H9 (cell line): ENCODE results near the gene METTL8. TPM values are rescaled to one million over a fixed set of nuclear protein-coding genes. Genes with fewer than 3 reads are reported as not detected.

ENCODE experiments used
- DNase-seq: peaks from one replicate; pipeline ENCODE4 v3.0.0-alpha.2; 2017
- H2AFZ ChIP-seq: one replicate; pipeline ENCODE4 v1.6.1; 2013; ENCODE audit warnings: mild to moderate bottlenecking, low read length, control low read depth, moderate library complexity
- H2AK5ac ChIP-seq: 2 replicates; pipeline ENCODE4 v1.6.1; 2013; ENCODE audit warnings: low read length, control low read depth, mixed read lengths; ENCODE audit not compliant: insufficient read length
- H2BK120ac ChIP-seq: one replicate; pipeline ENCODE4 v1.6.1; 2013; ENCODE audit warnings: low read depth, mild to moderate bottlenecking, low read length, control low read depth, inconsistent platforms; ENCODE audit not compliant: poor library complexity, severe bottlenecking
- H2BK12ac ChIP-seq: 2 replicates; pipeline ENCODE4 v1.6.1; 2013; ENCODE audit warnings: low read length, control low read depth, mixed read lengths, low read depth; ENCODE audit not compliant: insufficient read length
- H2BK15ac ChIP-seq: 2 replicates; pipeline ENCODE4 v1.6.1; 2013; ENCODE audit warnings: low read depth, low read length, control low read depth
- H2BK20ac ChIP-seq: one replicate; pipeline ENCODE4 v1.6.1; 2013; ENCODE audit warnings: low read depth, mild to moderate bottlenecking, low read length, control low read depth, inconsistent platforms; ENCODE audit not compliant: poor library complexity, severe bottlenecking
- H2BK5ac ChIP-seq: 2 replicates; pipeline ENCODE4 v1.6.1; 2013; ENCODE audit warnings: low read length, control low read depth, mixed read lengths; ENCODE audit not compliant: insufficient read length
- H3K14ac ChIP-seq: 2 replicates; pipeline ENCODE4 v1.6.1; 2013; ENCODE audit warnings: low read length, control low read depth; ENCODE audit not compliant: insufficient read depth
- H3K18ac ChIP-seq: 2 replicates; pipeline ENCODE4 v1.6.1; 2013; ENCODE audit warnings: low read depth, mild to moderate bottlenecking, mixed read lengths, low read length, control low read depth; ENCODE audit not compliant: insufficient read length
- H3K23ac ChIP-seq: 2 replicates; pipeline ENCODE4 v1.6.1; 2013; ENCODE audit warnings: low read length, control low read depth, mixed read lengths, low read depth; ENCODE audit not compliant: insufficient read length
- H3K23me2 ChIP-seq: 2 replicates; pipeline ENCODE4 v1.6.1; 2013; ENCODE audit warnings: low read depth, mild to moderate bottlenecking, mixed read lengths, low read length, control low read depth; ENCODE audit not compliant: insufficient read length, poor library complexity, severe bottlenecking
- H3K27ac ChIP-seq: 2 replicates; pipeline ENCODE4 v1.5.1; 2013; ENCODE audit warnings: low read length, control low read depth, mixed read lengths, low read depth; ENCODE audit not compliant: insufficient read length
- H3K27me3 ChIP-seq: 2 replicates; pipeline ENCODE4 v1.6.1; 2013; ENCODE audit warnings: low read length, control low read depth, inconsistent platforms; ENCODE audit not compliant: insufficient read depth
- H3K4ac ChIP-seq: 2 replicates; pipeline ENCODE4 v1.6.1; 2013; ENCODE audit warnings: low read depth, mild to moderate bottlenecking, control low read depth, inconsistent platforms, low read length, moderate library complexity
- H3K4me1 ChIP-seq: 2 replicates; pipeline ENCODE4 v1.6.1; 2013; ENCODE audit warnings: low read length, control low read depth, inconsistent platforms; ENCODE audit not compliant: insufficient read depth
- H3K4me2 ChIP-seq: 2 replicates; pipeline ENCODE4 v1.6.1; 2013; ENCODE audit warnings: low read length, control low read depth, mixed read lengths; ENCODE audit not compliant: insufficient read length, insufficient read depth
- H3K56ac ChIP-seq: 2 replicates; pipeline ENCODE4 v1.6.1; 2013; ENCODE audit warnings: low read depth, mild to moderate bottlenecking, mixed read lengths, low read length, control low read depth; ENCODE audit not compliant: insufficient read length
- H3K79me1 ChIP-seq: 2 replicates; pipeline ENCODE4 v1.6.1; 2013; ENCODE audit warnings: low read depth, mild to moderate bottlenecking, moderate library complexity, low read length, control low read depth, inconsistent platforms; ENCODE audit not compliant: insufficient read depth, poor library complexity, severe bottlenecking
- H3K79me2 ChIP-seq: 2 replicates; pipeline ENCODE4 v1.6.1; 2013; ENCODE audit warnings: low read length, control low read depth, inconsistent platforms; ENCODE audit not compliant: insufficient read depth
- H3K9ac ChIP-seq: 2 replicates; pipeline ENCODE4 v1.6.1; 2013; ENCODE audit warnings: low read length, control low read depth, mixed read lengths; ENCODE audit not compliant: insufficient read length; ENCODE audit errors: extremely low read depth
- H3K9me3 ChIP-seq: one replicate; pipeline ENCODE4 v1.6.1; 2013; ENCODE audit warnings: low read depth, low read length, inconsistent platforms; ENCODE audit not compliant: control insufficient read depth
- H3T11ph ChIP-seq: one replicate; pipeline ENCODE4 v1.6.1; 2013; ENCODE audit warnings: mild to moderate bottlenecking, low read length, control low read depth, inconsistent platforms
- H4K20me1 ChIP-seq: one replicate; pipeline ENCODE4 v1.6.1; 2013; ENCODE audit not compliant: control insufficient read depth, insufficient read length, insufficient read depth
- H4K5ac ChIP-seq: 2 replicates; pipeline ENCODE4 v1.6.1; 2013; ENCODE audit warnings: low read depth, mild to moderate bottlenecking, mixed read lengths, low read length, control low read depth; ENCODE audit not compliant: insufficient read length
- H4K8ac ChIP-seq: replicated peaks from 2 replicates; pipeline ENCODE4 v1.6.1; 2013; ENCODE audit warnings: low read length, control low read depth, mixed read lengths, low read depth; ENCODE audit not compliant: insufficient read length
- H4K91ac ChIP-seq: 2 replicates; pipeline ENCODE4 v1.6.1; 2013; ENCODE audit warnings: low read depth, mild to moderate bottlenecking, moderate library complexity, mixed read lengths, low read length, control low read depth; ENCODE audit not compliant: insufficient read length
- H3K27ac Mint-ChIP-seq, 3 experiments: 2 replicates in 2 of 3; 3 replicates in 1 of 3; pipeline ENCODE4 v1.8.0; 2020 to 2021; ENCODE audit warnings: mixed read lengths in 3 of 3, mild to moderate bottlenecking in 1 of 3, moderate library complexity in 1 of 3
- H3K27me3 Mint-ChIP-seq: 2 replicates; pipeline ENCODE4 v1.8.0; 2021; ENCODE audit warnings: low read depth, mild to moderate bottlenecking, moderate library complexity, mixed read lengths
- H3K36me3 Mint-ChIP-seq, 3 experiments: 2 replicates in 2 of 3; 3 replicates in 1 of 3; pipeline ENCODE4 v1.8.0; 2020 to 2021; ENCODE audit warnings: low read depth in 3 of 3, mixed read lengths in 3 of 3; ENCODE audit not compliant: insufficient read depth in 1 of 3
- H3K4me1 Mint-ChIP-seq, 2 experiments: 2 replicates each; pipeline ENCODE4 v1.8.0; 2020; ENCODE audit warnings: mixed read lengths in 2 of 2
- H3K4me3 Mint-ChIP-seq, 2 experiments: 2 replicates in 1 of 2; 3 replicates in 1 of 2; pipeline ENCODE4 v1.8.0; 2020 to 2021; ENCODE audit warnings: mild to moderate bottlenecking in 2 of 2, mixed read lengths in 2 of 2, moderate library complexity in 1 of 2
- H3K9me3 Mint-ChIP-seq, 2 experiments: 2 replicates in 1 of 2; 3 replicates in 1 of 2; pipeline ENCODE4 v1.8.0; 2020; ENCODE audit warnings: mild to moderate bottlenecking in 2 of 2, mixed read lengths in 2 of 2, moderate library complexity in 1 of 2
- CTCF ChIP-seq: fragments of 200-600 bp; sonication (generic); conservative IDR thresholded peaks from 3 replicates; pipeline ENCODE4 v1.8.0; 2021; ENCODE audit warnings: antibody characterized with exemption, mild to moderate bottlenecking
- WGBS: extraction: QIAGEN DNeasy Blood & Tissue Kit; methylation state at CpG from one replicate; pipeline ENCODE4 v1.1.7; 2013; ENCODE audit warnings: missing lambda C conversion rate, low lambda C conversion rate, mixed read lengths; ENCODE audit not compliant: insufficient read length; ENCODE audit errors: extremely low coverage; 5-methylcytosine and 5-hydroxymethylcytosine counted together
- total RNA-seq: library from RNA; stranded (reverse); gene quantifications from 2 replicates; pipeline ENCODE4 v1.2.1, GENCODE V29; 2021

Gene METTL8
- total RNA-seq, 1 experiment from 2014 or later: 40.9 TPM

GRCh38 chr2:171267855-171268629 lies 165.7 kb downstream of the METTL8 start:
- Histone ChIP-seq H3K27me3 (no peaks in the 10 kb centered on the region), H3K14ac (no peak overlapping the region), H3K23ac (no peak overlapping the region), H3K4me1 (no peaks in the 10 kb centered on the region), H4K8ac (no peak overlapping the region), H4K5ac (no peak overlapping the region), H2AK5ac (no peak overlapping the region), H3K79me2 (no peaks in the 10 kb centered on the region), H2BK15ac (no peak overlapping the region), H3K4me2 (no peak overlapping the region), H3T11ph (no peak overlapping the region), H3K23me2 (no peaks in the 10 kb centered on the region), H2AFZ (no peak overlapping the region), H3K4ac (no peak overlapping the region), H2BK5ac (no peak overlapping the region), H2BK20ac (no peak overlapping the region), H3K9me3 (no peaks in the 10 kb centered on the region), H2BK120ac (no peak overlapping the region), H3K79me1 (no peaks in the 10 kb centered on the region), H4K91ac (no peak overlapping the region), H3K56ac (no peak overlapping the region), H3K18ac (no peak overlapping the region), H4K20me1 (no peaks in the 10 kb centered on the region), H3K9ac (no peak overlapping the region), H2BK12ac (no peak overlapping the region), H3K27ac (no peak overlapping the region)
- no peak for DNase-seq
- TF ChIP-seq CTCF: no peak
- WGBS: no CpG with 5 or more reads among the region's 4 CpGs
- Mint-ChIP-seq H3K9me3 (no peaks in the 10 kb centered on the region), H3K4me3 (no peak overlapping the region), H3K36me3 (no peaks in the 10 kb centered on the region), H3K4me1 (peaks cover 16 to 20% of the 10 kb centered on the region in 2 experiments), H3K27ac (no peak overlapping the region), H3K27me3 (no peaks in the 10 kb centered on the region)

Other genes with a start within 250 kb of the METTL8 start
- gene DCAF17, start 236 bp upstream of the METTL8 start, total RNA-seq: 25.5 and 28.1 TPM in 2 replicates
- 3.6 and 5.4 TPM in 2 replicates for gene CYBRD1, start 88.5 kb upstream of the METTL8 start, total RNA-seq